SHP77 treated with DMSO at 0.1 percent for 48 hours (cell line): ENCODE data around the gene CDH6.
"Not testable (repeated sequence)": the region's sequence is repeated elsewhere in the genome, so short reads cannot be mapped to it uniquely, and the experiment has no call there.

Source experiments
- DNase-seq: peaks from one replicate; lab custom pipeline; 2025; lab: John Stamatoyannopoulos, UW

The CDH6 gene

GRCh38 chr5:31328040-31328733, 134.7 kb downstream of the CDH6 start:
- DNase-seq = no peak

GRCh38 chr5:31329715-31330114, 136.2 kb downstream of the CDH6 start:
- DNase-seq = no peak

- no peak for DNase-seq
Measured at GRCh38 chr5:31332160-31332559, 138.7 kb downstream of the CDH6 start.

GRCh38 chr5:31333475-31333874, 140.0 kb downstream of the CDH6 start:
- DNase-seq = no peak

- no peak for DNase-seq
Measured at GRCh38 chr5:31334061-31334860, 140.8 kb downstream of the CDH6 start.

GRCh38 chr5:31335456-31335855, 142.0 kb downstream of the CDH6 start:
- no peak for DNase-seq

- no peak for DNase-seq
Measured at GRCh38 chr5:31343946-31344345, 150.5 kb downstream of the CDH6 start.

- no peak for DNase-seq
Measured at GRCh38 chr5:31346896-31347551, 153.5 kb downstream of the CDH6 start.

GRCh38 chr5:31347552-31347905, 154.0 kb downstream of the CDH6 start:
- DNase-seq = no peak

- no peak for DNase-seq
Measured at GRCh38 chr5:31350395-31350794, 156.9 kb downstream of the CDH6 start.

GRCh38 chr5:31355337-31355736, 161.9 kb downstream of the CDH6 start:
- no peak for DNase-seq

GRCh38 chr5:31357038-31357437, 163.6 kb downstream of the CDH6 start:
- DNase-seq = no peak

- DNase-seq = no peak
Measured at GRCh38 chr5:31359839-31360238, 166.4 kb downstream of the CDH6 start.

GRCh38 chr5:31361234-31361633, 167.7 kb downstream of the CDH6 start:
- no peak for DNase-seq

- not testable (repeated sequence) for DNase-seq
Measured at GRCh38 chr5:31361704-31362528, 168.4 kb downstream of the CDH6 start.

- DNase-seq = no peak
Measured at GRCh38 chr5:31362529-31362900, 169.0 kb downstream of the CDH6 start.

- DNase-seq = no peak
Measured at GRCh38 chr5:31362931-31363568, 169.6 kb downstream of the CDH6 start.

- DNase-seq = no peak
Measured at GRCh38 chr5:31364881-31365636, 171.6 kb downstream of the CDH6 start.

- no peak for DNase-seq
Measured at GRCh38 chr5:31365776-31366175, 172.3 kb downstream of the CDH6 start.

- DNase-seq = no peak
Measured at GRCh38 chr5:31366941-31367340, 173.5 kb downstream of the CDH6 start.

GRCh38 chr5:31372124-31372523, 178.6 kb downstream of the CDH6 start:
- no peak for DNase-seq
